ENCODE data around the gene ILRUN. TPM values are rescaled to one million over a fixed set of nuclear protein-coding genes. Genes with fewer than 3 reads are reported as not detected.

ILRUN gene
- total RNA-seq, 1 donor from 2014 or later = 90.3 TPM

GRCh38 chr6:34736823-34737222 is 40.3 kb upstream of the ILRUN start:
- TF ChIP-seq, protein P1, sequence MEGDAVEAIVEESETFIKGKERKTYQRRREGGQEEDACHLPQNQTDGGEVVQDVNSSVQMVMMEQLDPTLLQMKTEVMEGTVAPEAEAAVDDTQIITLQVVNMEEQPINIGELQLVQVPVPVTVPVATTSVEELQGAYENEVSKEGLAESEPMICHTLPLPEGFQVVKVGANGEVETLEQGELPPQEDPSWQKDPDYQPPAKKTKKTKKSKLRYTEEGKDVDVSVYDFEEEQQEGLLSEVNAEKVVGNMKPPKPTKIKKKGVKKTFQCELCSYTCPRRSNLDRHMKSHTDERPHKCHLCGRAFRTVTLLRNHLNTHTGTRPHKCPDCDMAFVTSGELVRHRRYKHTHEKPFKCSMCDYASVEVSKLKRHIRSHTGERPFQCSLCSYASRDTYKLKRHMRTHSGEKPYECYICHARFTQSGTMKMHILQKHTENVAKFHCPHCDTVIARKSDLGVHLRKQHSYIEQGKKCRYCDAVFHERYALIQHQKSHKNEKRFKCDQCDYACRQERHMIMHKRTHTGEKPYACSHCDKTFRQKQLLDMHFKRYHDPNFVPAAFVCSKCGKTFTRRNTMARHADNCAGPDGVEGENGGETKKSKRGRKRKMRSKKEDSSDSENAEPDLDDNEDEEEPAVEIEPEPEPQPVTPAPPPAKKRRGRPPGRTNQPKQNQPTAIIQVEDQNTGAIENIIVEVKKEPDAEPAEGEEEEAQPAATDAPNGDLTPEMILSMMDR (IDR thresholded peaks at IDR 0.05) = no peak
- intact Hi-C loops (cut with DNase I) = no loop called here
- no peak for ATAC-seq

GRCh38 chr6:34731393-34732060 is 35.0 kb upstream of the ILRUN start:
- intact Hi-C loops (cut with DNase I) = no loop called here
- no peak overlapping the region for H3K4me3 ChIP-seq
- DNase-seq = no peak
- no peak overlapping the region for H3K27ac ChIP-seq
- H3K27me3 ChIP-seq (ENCODE audit: low read depth) = no peaks in the 10 kb centered on the region
- no peaks in the 10 kb centered on the region for H3K36me3 ChIP-seq
- ATAC-seq = no peak
- H3K4me1 ChIP-seq = no peaks in the 10 kb centered on the region
- TF ChIP-seq, protein P1 (IDR thresholded peaks at IDR 0.05) = no peak
- no peaks in the 10 kb centered on the region for H3K9me3 ChIP-seq

More at GRCh38 chr6:34736823-34737222, 40.3 kb upstream of the ILRUN start:
- H3K4me1 ChIP-seq = no peaks in the 10 kb centered on the region
- no peaks in the 10 kb centered on the region for H3K27me3 ChIP-seq (ENCODE audit: low read depth)
- no peaks in the 10 kb centered on the region for H3K9me3 ChIP-seq
- no peaks in the 10 kb centered on the region for H3K36me3 ChIP-seq
- no peak overlapping the region for H3K27ac ChIP-seq
- no peak for DNase-seq
- no peak overlapping the region for H3K4me3 ChIP-seq

GRCh38 chr6:34729631-34730470 is 33.3 kb upstream of the ILRUN start:
- no peaks in the 10 kb centered on the region for H3K4me1 ChIP-seq
- no peaks in the 10 kb centered on the region for H3K27me3 ChIP-seq (ENCODE audit: low read depth)
- H3K27ac ChIP-seq = no peak overlapping the region
- no peaks in the 10 kb centered on the region for H3K36me3 ChIP-seq
- ATAC-seq (no peak), DNase-seq (no peak)
- H3K4me3 ChIP-seq = no peak overlapping the region
- TF ChIP-seq, protein P1 (IDR thresholded peaks at IDR 0.05) = no peak
- intact Hi-C loops (cut with DNase I) = no loop called here
- no peaks in the 10 kb centered on the region for H3K9me3 ChIP-seq

- Histone ChIP-seq H3K9me3 (no peaks in the 10 kb centered on the region), H3K4me1 (no peaks in the 10 kb centered on the region), H3K27me3 (ENCODE audit: low read depth) (no peaks in the 10 kb centered on the region), H3K27ac (no peak overlapping the region), H3K36me3 (no peaks in the 10 kb centered on the region), H3K4me3 (no peak overlapping the region)
- intact Hi-C loops (cut with DNase I) = no loop called here
- TF ChIP-seq, protein P1 (IDR thresholded peaks at IDR 0.05) = no peak
- no peak for ATAC-seq
- no peak for DNase-seq
Measured at GRCh38 chr6:34726055-34726454, 29.5 kb upstream of the ILRUN start.

DNA sequence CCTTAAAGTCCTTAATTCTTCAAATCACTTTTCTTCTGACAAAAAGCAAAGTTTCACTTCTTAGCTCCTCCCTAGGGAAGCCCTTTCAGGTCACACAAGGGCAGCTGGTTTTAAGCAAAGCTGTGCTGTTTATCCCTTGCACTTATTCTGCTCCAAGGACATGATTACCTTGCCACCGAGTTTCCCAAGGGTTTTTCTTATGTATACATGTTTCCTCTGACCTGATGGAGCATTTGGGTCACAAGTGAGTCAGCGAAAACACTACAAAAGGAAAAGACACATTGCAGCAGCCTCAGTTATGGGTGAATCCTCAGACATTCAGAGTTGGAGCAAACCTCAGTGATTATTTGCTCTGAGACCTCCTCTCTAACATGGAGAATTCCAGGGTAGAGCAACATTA is 26.6 kb upstream of the ILRUN start:
- TF ChIP-seq, protein P1 (IDR thresholded peaks at IDR 0.05) = no peak
- Histone ChIP-seq H3K27ac (no peak overlapping the region), H3K36me3 (no peaks in the 10 kb centered on the region), H3K4me1 (peaks cover 8% of the 10 kb centered on the region), H3K4me3 (no peak overlapping the region), H3K9me3 (no peaks in the 10 kb centered on the region), H3K27me3 (ENCODE audit: low read depth) (no peaks in the 10 kb centered on the region)
- intact Hi-C loops (cut with DNase I) = no loop called here
- DNase-seq (no peak), ATAC-seq (no peak)
